ENCODE measurements around the gene IL1RL2.

IL1RL2 gene

GRCh38 chr2:102269200-102269524 is 82.3 kb downstream of the IL1RL2 start:
- no peak for FAIRE-seq

GRCh38 chr2:102271844-102272243 is 85.0 kb downstream of the IL1RL2 start:
- FAIRE-seq, result no peak

DNA sequence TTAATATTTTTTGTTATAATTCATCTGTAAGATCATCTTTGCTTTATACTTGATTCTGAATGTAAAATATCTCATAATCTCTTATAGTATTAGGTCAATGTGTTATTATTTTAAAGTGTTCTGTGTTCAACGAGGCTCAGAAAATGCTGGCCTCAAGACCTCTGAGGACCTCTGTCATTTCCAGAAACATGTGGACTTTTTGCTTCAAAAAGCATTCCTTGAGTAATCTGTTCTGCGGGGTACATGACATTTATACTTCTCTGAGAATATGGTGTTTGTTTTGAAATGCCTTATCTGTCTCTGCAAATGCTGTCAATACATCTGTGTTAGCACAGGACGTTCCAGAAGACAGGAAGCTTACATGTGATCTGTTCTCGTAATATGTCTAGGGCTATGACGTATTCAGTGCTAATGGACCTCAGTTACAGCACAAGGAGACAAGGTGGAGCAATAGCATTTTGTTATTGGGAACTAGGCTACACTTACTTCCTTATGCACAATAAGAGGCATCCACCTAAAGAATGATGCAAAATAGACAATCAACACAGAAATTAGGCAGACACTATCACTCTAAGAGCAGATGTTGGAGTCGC is 86.9 kb downstream of the IL1RL2 start:
- no peak for FAIRE-seq

- FAIRE-seq, result no peak
Observed at GRCh38 chr2:102276549-102277201, 89.9 kb downstream of the IL1RL2 start.

DNA sequence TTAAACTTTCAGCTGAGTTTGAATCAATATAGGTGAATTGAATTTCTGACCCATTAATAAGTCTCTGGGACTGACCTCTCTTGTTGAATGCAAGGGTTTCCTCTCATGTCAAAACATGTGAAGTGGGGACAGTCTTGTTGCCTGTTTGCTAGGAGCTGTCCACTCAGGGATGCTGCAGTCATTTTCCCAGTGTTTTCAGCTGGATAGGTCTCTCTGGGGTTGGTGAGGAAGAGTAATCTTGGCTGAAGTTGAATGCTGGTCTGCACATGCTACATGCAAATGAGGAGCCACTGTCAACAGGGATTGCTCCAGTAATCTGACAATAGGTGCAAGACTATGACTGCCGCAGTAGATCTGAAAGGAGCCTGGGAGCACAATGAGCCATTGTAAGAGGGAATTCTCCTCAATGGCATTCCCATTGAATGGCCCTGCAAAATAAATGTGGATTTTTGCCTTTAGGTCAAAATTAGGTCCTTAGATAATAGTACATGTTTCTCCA is 90.4 kb downstream of the IL1RL2 start:
- FAIRE-seq, result no peak

DNA sequence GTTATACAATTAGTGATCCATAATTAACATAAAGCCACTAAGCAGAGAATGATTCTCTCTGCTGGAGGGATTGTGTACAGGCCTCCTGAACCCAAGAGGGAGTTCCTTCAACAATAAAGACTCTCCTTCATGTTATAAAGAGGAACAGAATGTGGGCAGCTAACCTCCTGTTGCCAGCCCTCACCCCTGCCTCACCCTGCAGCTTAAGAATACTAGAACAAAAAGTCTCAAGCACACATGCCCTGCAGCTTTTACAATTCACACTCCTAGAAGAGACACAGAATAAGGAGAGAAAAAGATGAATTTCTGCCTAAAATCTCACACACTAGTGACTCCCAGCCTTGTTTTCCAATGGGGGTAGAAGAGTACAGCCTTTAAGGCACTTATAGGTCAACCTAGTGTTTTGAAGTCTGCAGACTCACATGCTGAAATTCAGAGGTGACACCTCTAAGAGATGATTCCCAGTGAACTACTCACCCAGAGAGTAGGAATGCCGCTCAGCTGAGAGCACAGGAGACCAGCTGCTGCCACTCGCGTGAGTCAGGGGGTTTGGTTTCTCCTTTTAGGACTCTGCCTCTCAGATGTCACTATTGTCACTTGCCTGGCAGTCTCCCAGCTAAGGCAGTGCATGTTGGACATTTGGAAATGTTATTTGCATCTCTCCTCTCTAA is 92.0 kb downstream of the IL1RL2 start:
- no peak for FAIRE-seq

DNA sequence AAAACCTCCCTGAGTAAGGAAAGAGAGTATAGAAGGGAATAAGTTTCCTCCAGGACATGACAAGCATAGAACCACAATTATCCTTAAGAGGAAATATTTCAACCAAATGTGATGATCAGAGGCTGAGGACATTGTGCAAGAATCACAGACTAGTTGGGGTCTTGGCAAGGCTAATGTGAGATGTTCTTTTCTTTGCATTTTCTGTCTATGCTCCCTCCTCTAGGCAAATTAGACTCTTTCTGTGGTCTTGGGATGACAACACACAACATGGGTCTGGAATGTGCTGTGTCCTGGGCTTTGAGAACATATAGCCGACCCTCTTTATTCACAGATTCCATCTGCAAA is 92.5 kb downstream of the IL1RL2 start:
- FAIRE-seq, result no peak

- FAIRE-seq, result no peak
Observed at GRCh38 chr2:102282678-102283091, 95.9 kb downstream of the IL1RL2 start.

- no peak for FAIRE-seq
Observed at GRCh38 chr2:102283996-102284395, 97.2 kb downstream of the IL1RL2 start.

DNA sequence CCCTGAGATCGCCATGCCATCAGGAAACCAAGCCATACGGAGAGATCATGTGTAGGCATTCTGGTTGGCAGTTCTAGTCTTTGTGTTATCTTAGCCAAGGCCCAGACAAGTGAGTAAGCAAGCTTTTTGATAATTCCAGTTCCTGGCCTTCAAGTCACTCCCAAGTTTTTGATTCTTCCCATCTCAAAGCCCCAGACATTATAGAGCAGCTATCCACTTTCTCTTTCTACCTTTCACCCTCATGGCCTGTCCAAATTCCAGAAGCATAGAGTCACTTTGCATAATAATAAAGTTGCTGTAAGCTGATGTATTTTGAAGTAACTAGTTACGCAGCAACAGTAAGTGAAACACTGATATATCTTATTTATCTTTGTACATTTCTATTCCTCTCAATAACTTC is 97.8 kb downstream of the IL1RL2 start:
- no peak for FAIRE-seq

DNA sequence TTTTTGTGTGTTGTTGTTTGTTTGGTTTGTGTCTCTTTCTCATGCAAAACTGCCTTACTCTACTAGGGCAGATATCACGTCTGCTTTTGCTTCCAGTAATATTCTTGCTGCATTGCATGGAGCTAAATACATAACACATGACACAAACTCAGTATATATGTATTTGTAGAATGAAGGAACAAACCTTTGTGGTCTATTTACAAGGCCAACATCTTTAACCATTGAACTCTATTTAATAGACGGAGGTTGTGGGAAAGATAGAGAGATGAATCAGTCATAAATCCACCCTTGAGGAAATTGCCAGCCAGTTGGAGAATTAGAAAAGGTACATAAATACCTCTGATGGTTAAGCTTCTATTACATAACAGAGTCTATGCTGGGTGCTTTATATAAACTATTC is 98.5 kb downstream of the IL1RL2 start:
- FAIRE-seq, result no peak

DNA sequence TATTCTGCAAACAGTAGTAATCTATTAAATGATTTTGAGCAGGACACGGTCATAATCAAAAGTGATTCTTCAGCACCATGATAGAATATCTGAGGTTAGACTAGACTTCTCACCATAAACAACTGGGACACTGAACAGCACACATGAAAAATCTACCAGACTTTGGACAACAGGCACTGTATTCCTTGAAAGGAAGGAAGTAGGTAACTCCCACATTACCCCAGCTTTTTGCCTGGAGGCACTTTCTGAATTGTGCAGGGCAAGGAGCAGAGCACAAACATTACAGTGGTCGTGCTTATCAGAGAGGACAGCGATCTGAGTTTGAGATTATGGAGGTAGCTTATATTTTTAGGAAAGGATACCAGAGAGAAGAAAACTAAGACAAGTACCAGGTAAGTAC is 99.2 kb downstream of the IL1RL2 start:
- no peak for FAIRE-seq

DNA sequence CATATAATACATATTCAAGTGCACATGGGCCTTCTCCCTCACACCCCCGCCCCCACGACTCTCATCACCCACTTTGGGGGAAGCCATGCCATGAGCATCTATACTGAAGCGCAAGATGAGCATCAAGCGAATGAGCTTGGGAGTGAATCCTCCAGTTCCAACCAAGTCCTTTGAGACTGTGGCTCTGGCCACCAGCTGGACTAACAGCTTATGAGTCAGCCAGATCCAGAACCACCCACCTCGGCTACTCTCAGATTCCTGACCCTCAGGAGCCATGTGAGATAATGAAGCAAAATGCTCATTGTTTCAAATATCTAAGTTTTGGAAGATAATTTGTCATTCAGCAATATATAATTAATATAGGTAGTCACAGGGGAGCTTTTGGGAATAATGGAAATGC is 102.3 kb downstream of the IL1RL2 start:
- no peak for FAIRE-seq

Measured in colon (tissue), 2 donors.